ENCODE data around the gene GPT2. TPM values are rescaled to one million over a fixed set of nuclear protein-coding genes. Genes with fewer than 3 reads are reported as not detected.

GPT2 gene
- polyA plus RNA-seq, 3 donors: 30.0 to 62.0 (median 59.2) TPM

DNA sequence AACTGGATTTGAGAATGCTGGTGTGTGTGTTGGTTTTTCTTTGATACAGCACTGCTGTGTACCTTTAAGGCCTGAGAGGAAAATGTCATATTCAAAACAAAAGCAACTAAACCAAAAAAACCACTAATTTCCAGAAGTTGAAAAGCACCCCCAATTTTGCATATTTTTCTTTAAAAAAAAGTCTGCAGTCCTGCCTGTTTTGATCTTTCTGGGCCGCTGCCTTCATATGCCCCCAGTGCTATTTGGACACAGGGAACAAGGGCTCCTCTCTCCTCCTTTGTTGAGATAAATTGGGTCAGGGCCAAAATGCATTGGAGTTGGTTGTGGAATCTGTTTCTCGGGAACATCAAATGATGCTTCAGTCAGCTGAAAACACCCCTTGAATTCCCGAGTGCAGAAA lies 26.9 kb downstream of the GPT2 start:
- no peak overlapping the region for H3K27ac ChIP-seq (ENCODE audit: low read depth, low read length)
- WGBS, 3 donors: 49 to 75% (median 66%) methylated on average over 3 of the region's 3 CpGs

DNA sequence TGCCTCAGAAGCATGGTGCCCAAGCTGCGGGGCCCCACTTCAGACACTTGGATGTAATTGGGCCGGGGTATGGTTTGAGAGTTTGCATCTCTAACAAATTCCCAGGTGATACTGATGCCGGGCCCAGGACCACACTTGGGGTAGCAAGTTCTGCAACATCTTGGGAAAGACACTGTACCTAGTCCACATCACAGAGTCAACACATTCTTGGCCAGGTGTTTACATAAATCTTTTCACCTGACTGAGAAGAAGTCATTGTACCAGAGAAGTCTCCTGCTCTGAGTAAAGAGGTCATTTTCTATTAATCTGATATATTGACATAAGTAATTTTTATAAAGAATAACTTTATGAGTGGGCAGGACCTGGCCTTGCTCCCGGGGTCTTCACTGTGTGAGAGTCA lies 27.5 kb downstream of the GPT2 start:
- 70 to 93% (median 92%) methylated on average over 4 of the region's 4 CpGs for WGBS, 3 donors
- H3K27ac ChIP-seq (ENCODE audit: low read depth, low read length): no peak overlapping the region

DNA sequence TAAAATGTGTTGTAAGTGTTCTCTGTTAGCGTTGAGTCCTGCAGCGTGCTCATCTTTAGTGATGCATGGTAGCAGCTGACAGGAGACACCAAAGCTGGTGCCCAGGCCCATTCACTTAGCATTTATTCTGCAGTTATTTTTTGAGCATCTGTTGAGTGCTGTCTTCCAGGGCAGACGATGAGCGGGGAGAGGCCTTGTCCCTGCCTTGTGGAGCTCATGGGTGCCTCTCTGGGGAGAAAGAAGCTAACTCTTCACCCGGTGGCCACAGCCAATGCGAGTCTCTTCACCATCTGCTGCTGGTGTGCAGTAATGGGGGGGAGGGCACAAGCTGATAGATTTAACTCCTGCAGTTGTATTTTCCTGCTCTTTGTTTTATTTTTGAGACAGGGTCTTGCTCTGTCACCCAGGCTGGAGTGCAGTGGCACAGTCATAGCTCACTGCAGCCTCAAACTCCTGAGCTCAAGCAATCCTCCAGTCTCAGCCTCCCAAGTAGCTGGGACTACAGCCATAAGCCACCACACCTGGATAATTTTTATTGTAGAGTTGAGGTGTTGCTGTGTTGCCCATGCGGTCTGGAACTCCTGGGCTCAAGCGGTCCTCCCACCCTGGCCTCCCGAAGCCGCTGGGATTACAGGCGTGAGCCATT lies 30.5 kb downstream of the GPT2 start:
- WGBS, 3 donors: 84 to 89% (median 87%) methylated on average over 11 of the region's 11 CpGs

DNA sequence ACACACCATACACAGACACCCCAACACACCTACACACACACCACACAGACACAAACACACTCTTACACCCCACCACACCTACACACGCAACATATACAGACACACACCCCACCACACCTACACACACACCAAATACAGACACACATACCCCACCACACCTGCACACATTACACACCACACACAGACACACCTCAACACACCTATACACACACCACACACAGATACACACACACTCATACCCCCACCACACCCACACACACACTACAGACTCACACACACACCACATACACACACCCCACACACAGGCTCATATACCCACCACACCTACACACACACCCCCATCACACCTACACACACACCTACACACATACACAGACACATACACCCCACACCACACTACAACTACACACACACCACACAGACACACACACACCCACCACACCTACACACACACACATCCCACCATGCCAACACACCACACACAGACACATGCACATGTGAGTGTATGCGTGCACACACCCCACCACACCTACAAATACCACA lies 31.4 kb downstream of the GPT2 start:
- 88 to 97% (median 96%) methylated on average over 2 of the region's 2 CpGs for WGBS, 3 donors

More for the DNA sequence above, 30.5 kb downstream of the GPT2 start:
- H3K27ac ChIP-seq (ENCODE audit: low read depth, low read length): no peak overlapping the region

DNA sequence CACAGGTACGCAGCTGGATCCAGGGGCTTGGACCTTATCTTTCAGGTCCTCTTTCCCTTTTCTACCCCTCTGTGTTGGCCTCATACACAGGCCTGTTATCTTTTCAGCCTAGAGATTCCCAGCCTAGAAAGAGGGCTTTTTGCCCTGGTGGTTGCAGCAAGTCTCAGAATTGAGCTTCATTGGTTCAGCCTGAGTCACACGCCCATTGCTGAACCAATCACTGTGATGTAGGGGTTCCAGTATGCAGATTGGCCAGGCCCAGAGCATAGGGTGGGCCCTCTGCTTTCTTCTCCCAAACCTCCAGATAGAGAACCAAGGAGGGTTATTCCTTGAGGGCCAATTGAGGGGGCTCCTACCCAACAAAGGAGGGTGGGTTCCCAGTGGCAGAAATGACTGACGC lies 32.8 kb downstream of the GPT2 start:
- 84 to 96% (median 96%) methylated on average over 3 of the region's 3 CpGs for WGBS, 3 donors
- no peak overlapping the region for H3K27ac ChIP-seq (ENCODE audit: low read depth, low read length)

More for the DNA sequence above, 31.4 kb downstream of the GPT2 start:
- H3K27ac ChIP-seq (ENCODE audit: low read depth, low read length): no peak overlapping the region

DNA sequence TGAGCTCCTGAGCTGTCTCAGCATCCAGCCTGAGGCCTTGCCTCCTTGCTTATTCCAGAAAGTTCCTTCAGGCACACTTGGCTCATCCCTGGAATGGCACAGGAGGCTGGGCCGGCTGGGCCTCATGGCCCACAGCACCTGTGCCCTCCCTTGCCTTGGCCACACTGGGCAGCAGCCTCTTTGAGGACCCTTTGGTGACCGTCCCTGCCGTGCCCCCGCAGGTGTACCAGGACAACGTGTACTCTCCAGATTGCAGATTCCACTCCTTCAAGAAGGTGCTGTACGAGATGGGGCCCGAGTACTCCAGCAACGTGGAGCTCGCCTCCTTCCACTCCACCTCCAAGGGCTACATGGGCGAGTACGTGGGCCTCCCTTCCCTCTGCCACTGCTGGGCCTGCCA lies 34.2 kb downstream of the GPT2 start:
- H3K27ac ChIP-seq (ENCODE audit: low read depth, low read length): no peak overlapping the region
- WGBS, 3 donors: 59 to 91% (median 84%) methylated on average over 11 of the region's 11 CpGs

DNA sequence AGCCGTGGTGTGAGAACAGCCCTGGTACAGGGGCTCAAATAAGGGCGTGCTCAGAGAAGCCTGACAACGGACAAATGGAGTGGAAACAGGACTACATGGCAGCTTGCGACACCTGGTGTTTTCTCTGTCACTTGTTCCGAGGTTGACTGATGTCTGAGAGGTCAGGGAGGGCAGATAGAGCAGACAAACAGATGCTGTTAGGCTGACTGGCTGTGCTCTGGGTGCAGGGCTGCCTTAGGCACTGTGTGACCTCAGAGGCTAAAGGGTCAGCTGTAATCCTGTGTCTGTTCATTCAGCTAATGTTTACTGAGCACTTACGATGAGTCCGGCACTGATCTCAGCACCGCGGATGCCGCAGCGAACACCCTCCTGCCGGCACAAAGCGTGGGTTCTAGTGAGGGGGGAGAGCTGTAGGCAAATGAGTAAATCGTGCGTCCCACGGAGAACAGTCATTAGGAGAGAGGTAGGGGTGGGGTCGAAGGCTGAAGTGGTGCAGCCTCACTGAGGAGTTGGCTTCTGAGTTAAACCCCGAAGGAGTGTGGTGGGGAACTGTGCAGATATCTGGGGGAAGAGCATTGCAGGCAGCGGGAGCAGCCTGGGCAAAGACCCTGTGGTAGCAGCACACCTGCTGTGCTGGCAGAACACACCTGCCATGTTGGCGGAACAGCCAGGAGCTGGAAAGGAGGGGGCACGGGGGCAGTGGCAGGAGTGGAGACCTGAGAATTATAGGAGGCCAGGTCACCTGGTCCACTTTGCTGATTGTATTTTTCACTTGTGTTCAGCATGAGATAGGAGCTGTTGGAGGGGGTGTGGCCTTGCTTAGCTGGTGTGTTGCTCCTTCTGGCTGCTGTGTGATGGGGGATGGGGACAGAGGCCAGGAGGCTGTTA lies 35.0 kb downstream of the GPT2 start:
- H3K27ac ChIP-seq (ENCODE audit: low read depth, low read length): no peak overlapping the region
- WGBS, 3 donors: 31 to 74% (median 74%) methylated on average over 21 of the region's 21 CpGs

DNA sequence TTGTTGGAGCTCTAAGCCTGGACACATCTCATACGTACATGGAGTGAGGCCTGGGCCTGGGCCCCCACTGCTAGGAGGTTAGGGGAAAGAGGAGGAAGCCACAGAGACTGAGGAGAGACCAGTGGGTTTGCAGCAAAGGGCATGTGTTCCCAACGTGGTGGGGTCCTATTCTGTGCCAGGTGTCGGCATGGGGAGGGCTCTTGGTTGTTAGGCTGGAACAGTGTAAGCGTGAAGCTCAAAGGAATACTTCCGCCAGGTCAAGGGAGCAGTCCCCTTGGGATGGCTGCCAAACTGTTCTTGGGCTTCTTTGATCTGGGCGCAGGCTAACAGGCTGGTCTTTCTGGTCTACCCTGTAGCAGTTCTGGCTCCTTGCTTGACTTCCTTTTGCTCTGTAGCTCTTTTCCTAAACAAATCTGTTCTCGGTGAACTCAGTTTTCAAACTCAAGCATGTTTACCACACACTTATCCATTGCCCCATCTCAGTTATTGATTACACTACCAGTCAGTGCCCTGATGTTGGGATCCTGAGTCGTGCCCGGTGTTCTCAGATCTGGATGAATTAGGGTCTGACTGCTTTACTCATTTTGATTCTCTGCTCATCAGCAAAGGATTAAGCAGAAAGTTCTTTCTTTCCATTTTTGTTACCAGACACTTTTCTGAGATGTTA lies 36.4 kb downstream of the GPT2 start:
- WGBS, 3 donors: 25 to 73% (median 73%) methylated on average over 9 of the region's 9 CpGs
- no peak overlapping the region for H3K27ac ChIP-seq (ENCODE audit: low read depth, low read length)

DNA sequence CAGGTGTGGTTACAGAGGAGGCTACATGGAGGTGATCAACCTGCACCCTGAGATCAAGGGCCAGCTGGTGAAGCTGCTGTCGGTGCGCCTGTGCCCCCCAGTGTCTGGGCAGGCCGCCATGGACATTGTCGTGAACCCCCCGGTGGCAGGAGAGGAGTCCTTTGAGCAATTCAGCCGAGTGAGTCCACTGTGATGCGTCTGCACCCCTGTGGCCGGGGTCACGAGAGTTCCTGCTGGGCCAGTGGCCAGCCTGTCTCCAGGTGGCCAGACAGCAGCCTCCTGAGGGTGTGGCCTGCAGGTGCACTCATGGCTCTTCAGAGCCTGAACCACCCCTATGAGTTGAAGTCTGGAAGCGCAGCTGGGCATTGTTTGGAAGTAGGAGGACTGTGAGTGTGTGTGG lies 38.1 kb downstream of the GPT2 start:
- no peak overlapping the region for H3K27ac ChIP-seq (ENCODE audit: low read depth, low read length)
- 59 to 97% (median 86%) methylated on average over 10 of the region's 10 CpGs for WGBS, 3 donors

DNA sequence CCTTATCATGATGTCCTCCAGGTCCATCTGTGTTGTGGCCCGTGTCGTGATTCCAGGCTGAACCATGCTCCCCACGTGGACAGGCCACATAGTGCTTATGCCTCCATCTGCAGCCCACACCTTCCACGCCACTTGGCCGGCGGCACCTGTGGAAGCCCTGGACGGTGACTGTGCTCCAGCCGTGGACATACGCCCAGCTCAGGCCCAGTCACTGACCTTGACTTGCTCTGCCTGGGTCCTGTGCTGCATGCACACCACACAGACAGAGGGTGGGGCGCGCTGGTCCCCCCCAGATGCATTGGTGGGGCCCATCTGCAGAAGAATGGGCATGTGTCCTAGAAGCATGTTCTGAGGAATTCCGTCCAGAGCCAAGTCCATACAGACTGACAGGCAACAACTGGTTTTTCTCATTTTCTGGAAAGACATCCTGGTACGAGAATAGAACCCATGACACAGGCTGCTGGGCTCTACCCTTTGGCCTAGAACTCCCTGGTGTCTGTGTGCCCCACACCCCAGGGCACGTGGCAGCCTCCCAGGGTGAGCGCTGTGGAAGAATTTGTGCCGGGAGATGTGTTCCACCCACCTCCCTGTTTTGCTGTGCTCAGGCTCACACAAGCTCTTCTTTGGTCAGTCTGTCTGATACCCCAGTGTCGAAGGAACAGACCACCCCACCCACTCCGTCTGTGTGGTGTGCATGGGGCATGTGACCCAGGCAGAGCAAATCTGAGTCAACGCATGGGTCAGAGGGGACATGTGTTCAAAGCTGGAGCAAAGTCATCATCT lies 39.5 kb downstream of the GPT2 start:
- WGBS, 3 donors: 64 to 85% (median 80%) methylated on average over 19 of the region's 19 CpGs
- H3K27ac ChIP-seq (ENCODE audit: low read depth, low read length): no peak overlapping the region

DNA sequence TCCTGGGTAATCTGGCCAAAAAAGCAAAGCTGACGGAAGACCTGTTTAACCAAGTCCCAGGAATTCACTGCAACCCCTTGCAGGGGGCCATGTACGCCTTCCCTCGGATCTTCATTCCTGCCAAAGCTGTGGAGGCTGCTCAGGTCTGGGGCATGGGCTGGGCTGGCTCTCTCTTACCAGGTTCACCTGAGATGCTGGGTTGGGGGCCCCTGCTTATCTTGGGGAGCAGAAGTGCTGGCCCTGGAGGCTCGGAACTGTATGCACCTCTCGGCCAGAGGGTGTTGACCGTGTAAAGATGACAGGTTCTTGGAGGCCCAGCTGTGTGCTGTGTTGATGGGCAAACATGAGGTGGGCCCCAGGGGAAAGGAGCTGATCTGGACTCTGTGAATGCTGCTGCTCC lies 40.2 kb downstream of the GPT2 start:
- WGBS, 3 donors: 64 to 90% (median 90%) methylated on average over 6 of the region's 6 CpGs
- no peak overlapping the region for H3K27ac ChIP-seq (ENCODE audit: low read depth, low read length)

DNA sequence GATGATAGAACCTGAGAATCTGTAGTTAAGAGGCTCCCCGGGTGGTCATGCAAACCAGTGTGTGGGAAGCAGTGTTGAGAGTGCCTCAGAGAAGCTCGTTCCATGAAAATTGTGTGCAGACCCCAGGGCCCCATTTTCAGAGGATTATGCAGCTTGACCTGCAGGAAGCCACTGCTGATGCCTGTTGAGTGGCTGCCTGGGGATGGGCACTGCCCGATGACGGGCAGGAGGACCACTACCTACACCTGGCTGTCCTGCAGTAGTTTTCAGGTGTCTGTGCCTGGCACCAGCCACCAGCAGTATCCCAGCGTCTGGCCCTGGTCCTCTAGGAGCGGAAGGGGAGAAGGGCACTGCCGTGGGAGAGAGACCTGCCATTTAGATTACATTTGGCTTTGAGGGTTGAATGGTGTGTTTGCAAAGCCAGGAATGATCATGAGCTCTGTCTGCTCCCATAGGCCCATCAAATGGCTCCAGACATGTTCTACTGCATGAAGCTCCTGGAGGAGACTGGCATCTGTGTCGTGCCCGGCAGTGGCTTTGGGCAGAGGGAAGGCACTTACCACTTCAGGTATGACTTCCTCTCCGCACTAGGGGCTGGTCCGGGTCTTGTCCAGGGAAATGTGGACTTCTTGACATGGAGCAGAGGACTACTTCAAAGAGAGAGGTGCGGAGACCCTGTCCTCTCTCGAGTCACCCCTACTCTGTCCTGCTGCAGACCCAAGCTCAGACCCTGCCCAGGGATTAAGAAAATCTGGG lies 42.5 kb downstream of the GPT2 start:
- 88 to 95% (median 92%) methylated on average over 13 of the region's 13 CpGs for WGBS, 3 donors
- no peak overlapping the region for H3K27ac ChIP-seq (ENCODE audit: low read depth, low read length)

DNA sequence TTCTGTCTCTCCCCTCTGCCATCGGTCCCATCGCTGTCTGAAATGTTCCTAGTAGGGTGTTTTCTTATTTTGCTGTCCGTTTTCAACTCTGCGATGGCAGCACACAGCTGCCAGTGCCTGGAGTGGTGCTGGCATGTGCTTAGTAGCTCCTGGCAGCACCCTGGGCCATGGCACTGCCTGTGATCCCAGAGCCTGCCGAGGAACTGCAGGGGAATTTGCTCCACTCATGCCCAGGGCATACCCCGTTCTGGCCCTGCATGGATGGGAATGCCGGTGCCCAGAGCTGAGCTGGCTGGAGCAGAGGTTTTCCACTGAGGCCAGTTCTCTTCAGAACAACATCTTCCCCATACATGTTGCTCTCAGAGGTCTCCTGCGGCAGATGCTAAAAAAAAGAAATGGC lies 43.1 kb downstream of the GPT2 start:
- 85 to 92% (median 86%) methylated on average over 8 of the region's 8 CpGs for WGBS, 3 donors
- no peak overlapping the region for H3K27ac ChIP-seq (ENCODE audit: low read depth, low read length)

DNA sequence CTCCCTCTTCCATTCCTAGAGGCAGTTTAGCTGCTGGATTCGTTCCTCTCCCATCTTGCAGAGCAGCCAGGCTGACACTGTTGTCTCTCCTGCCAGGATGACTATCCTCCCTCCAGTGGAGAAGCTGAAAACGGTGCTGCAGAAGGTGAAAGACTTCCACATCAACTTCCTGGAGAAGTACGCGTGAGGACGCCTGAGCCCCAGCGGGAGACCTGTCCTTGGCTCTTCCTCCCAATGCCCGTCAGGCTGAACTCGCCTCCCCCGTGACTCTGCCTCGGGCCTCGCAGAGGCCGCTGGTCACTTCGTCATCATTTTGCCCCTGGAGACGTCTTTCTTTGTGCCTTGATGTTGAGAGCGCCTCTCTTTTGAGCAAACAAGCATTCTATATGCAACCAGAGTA lies 44.6 kb downstream of the GPT2 start:
- H3K27ac ChIP-seq (ENCODE audit: low read depth, low read length): no peak overlapping the region
- WGBS, 3 donors: 73 to 77% (median 74%) methylated on average over 15 of the region's 15 CpGs

DNA sequence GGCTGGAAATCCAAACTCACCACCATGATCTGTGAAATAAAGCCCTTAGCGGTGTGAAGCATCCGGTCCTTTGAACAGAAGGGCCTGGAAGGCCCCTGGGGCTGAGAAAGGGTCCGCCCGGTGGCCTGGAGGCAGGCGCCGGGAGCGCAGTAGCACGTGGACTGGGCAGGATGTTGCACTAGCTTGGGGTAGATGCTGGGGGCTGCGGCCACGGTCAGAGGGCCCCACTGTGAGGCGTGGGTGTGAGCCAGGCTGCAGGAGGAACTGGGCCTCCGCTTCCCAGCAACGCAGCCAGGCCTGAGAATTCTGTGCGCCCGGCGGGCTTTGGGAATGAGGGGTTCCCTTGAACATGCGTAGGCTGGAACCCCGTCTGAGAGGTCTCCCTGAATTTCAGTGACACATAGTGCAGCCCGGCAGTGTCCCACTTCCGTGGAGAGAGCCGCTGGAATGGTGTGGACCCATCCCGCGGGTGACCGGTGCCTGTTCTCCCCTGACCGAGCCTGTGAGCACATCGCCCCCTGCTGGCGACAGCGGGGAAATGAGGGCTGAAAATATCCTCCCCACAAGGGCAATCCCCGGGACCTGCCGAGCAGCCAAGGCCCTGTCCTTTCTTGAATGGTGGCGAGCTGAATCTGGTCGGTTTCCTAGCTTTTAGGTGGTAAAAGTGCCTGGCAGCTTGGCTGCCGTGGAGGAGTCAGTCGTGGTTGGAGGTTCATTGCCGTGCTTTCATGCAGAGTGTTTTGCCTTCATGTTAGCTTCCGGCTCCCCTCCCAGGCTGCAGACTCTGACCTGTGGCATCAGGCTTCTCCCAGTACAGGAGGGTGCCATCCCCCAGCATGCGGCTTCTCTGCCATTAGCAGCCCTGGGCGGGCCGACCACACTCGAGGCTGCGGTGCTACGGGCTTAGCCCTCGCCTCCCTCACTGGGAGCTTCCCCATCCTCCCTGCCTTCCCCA lies 45.5 kb downstream of the GPT2 start:
- WGBS, 3 donors: 63 to 65% (median 63%) methylated on average over 43 of the region's 43 CpGs
- H3K27ac ChIP-seq (ENCODE audit: low read depth, low read length): no peak overlapping the region

DNA sequence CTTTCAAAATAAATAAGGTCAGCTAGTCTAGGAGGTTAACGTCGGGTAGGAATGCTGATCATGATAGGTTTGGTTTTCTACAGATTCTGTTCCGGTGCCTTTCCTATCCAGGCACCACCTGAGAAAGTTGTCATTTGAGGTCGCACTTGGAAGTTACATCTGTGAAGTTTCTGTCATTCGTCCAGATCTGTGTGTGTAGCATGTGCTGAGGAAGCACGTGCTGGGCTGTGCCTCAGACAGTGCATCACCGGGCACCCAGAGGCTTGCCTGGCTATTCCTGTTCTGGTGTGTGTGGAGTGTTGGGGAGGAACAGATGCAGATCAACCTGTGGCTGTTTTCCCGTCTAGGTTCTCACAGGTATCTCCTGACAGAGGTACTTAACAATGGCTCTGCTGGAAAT lies 46.7 kb downstream of the GPT2 start:
- whole genome bisulfite sequencing, 3 donors: 61 to 89% (median 85%) methylated on average over 8 of the region's 8 CpGs
- H3K27ac ChIP-seq (ENCODE audit: low read depth, low read length): no peak overlapping the region

DNA sequence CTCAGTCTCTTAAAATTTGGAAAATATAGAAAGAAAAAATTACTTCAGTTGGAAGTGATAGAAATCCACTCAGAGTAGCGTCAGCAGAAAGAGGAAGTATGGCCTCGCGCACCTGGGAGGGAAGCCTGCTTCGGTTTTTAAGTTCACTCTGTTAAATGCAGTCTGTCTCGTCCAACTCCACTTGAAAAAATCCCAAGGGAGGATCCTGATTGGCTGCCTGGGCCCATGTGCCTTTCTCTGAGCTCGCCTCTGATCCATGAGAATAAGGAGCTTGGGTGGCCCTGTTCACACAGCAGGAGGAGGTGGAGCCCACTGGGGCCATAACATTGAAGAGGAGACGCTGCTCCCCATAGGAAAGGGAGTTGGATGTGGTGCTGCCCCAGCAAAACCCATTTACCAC lies 48.6 kb downstream of the GPT2 start:
- H3K27ac ChIP-seq (ENCODE audit: low read depth, low read length): no peak overlapping the region
- 46 to 54% (median 53%) methylated on average over 7 of the region's 7 CpGs for WGBS, 3 donors

Data from adipose tissue (tissue), 3 donors.